IPS-15b (cell line): ENCODE results near the gene CNNM4.
"Not testable (repeated sequence)": the region's sequence is repeated elsewhere in the genome, so short reads cannot be mapped to it uniquely, and the experiment has no call there.

ENCODE experiments used
- H3K27me3 ChIP-seq: one replicate; pipeline ENCODE4 v1.6.1; 2013; ENCODE audit warnings: low read length; ENCODE audit not compliant: control insufficient read depth, insufficient read depth
- H3K36me3 ChIP-seq: one replicate; pipeline ENCODE4 v1.6.1; 2013; ENCODE audit warnings: low read length; ENCODE audit not compliant: control insufficient read depth, insufficient read depth
- H3K4me1 ChIP-seq: one replicate; pipeline ENCODE4 v1.6.1; 2013; ENCODE audit warnings: mild to moderate bottlenecking, low read length; ENCODE audit not compliant: control insufficient read depth, insufficient read depth
- H3K4me3 ChIP-seq: one replicate; pipeline ENCODE4 v1.5.1; 2013; ENCODE audit warnings: low read depth, low read length
- H3K9ac ChIP-seq: one replicate; pipeline ENCODE4 v1.6.1; 2013; ENCODE audit warnings: low read depth, mild to moderate bottlenecking, low read length
- H3K9me3 ChIP-seq: one replicate; pipeline ENCODE4 v1.6.1; 2013; ENCODE audit warnings: mild to moderate bottlenecking, low read length; ENCODE audit not compliant: control insufficient read depth, insufficient read depth

CNNM4 gene

DNA sequence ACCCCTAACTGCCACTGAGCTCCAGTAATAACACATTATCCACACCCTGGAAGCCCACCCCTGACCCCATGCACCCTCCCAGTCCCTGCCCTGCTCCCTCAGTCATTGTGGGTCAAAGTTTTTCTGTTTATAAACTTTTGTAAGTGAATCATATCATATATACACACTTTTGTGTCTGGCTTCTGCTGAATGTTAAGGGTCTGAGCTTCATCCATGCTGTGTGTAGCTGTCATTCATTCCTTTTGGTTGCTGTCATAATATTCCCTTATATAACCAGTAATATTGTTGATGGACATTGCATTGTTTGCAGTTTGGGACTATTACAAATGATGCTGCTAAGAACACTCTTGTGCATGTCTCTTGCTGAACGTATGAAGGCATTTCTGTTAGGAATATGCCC is 14.5 kb downstream of the CNNM4 start:
- H3K36me3 ChIP-seq = no peaks in the 10 kb centered on the region
- no peaks in the 10 kb centered on the region for H3K9me3 ChIP-seq
- H3K4me3 ChIP-seq = no peak overlapping the region
- H3K4me1 ChIP-seq = peaks cover 5% of the 10 kb centered on the region
- H3K9ac ChIP-seq = no peak overlapping the region
- no peaks in the 10 kb centered on the region for H3K27me3 ChIP-seq

DNA sequence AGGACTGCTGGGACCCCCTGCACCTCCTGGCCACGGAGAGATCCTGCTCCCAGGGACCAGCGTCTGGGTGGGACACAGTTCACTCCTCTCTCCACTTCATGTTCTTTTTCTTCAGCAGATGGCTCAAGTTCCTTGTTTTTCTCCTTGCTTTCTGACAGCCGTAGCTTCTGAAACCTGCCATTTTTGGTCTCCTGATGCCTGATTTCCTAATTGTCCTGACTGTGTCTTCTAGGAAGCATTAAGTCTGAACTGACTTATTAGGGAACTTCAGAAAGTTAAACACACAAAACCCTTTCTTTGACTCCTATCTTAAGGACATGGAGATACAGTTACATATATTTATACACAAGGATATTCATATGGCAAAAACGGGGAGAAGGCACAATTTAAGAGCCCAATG is 22.7 kb downstream of the CNNM4 start:
- Histone ChIP-seq H3K9me3 (no peaks in the 10 kb centered on the region), H3K4me1 (peaks cover 1% of the 10 kb centered on the region), H3K4me3 (no peak overlapping the region), H3K27me3 (no peaks in the 10 kb centered on the region), H3K36me3 (no peaks in the 10 kb centered on the region), H3K9ac (no peak overlapping the region)

DNA sequence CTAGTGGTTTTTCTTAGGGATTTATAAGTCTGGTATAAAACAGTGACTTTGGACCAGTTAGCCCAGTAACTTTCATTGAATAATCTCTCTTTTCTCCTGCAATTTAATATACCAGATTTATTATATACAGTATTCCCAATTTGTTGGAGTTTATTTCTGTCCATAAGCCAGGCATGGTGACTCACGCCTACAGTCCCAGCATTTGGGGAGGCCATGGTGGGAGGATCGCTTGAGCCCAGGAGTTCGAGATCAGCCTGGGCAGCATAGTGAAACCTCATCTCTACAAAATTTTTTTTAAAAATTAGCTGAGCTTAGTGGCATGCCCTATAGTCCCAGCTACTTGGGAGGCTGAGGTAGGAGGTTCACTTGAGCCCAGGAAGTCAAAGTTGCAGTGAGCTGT is 26.7 kb downstream of the CNNM4 start:
- no peak overlapping the region for H3K4me3 ChIP-seq
- peaks cover 3% of the 10 kb centered on the region for H3K4me1 ChIP-seq
- H3K9me3 ChIP-seq = no peaks in the 10 kb centered on the region
- H3K27me3 ChIP-seq = no peaks in the 10 kb centered on the region
- no peak overlapping the region for H3K9ac ChIP-seq
- H3K36me3 ChIP-seq = no peaks in the 10 kb centered on the region

DNA sequence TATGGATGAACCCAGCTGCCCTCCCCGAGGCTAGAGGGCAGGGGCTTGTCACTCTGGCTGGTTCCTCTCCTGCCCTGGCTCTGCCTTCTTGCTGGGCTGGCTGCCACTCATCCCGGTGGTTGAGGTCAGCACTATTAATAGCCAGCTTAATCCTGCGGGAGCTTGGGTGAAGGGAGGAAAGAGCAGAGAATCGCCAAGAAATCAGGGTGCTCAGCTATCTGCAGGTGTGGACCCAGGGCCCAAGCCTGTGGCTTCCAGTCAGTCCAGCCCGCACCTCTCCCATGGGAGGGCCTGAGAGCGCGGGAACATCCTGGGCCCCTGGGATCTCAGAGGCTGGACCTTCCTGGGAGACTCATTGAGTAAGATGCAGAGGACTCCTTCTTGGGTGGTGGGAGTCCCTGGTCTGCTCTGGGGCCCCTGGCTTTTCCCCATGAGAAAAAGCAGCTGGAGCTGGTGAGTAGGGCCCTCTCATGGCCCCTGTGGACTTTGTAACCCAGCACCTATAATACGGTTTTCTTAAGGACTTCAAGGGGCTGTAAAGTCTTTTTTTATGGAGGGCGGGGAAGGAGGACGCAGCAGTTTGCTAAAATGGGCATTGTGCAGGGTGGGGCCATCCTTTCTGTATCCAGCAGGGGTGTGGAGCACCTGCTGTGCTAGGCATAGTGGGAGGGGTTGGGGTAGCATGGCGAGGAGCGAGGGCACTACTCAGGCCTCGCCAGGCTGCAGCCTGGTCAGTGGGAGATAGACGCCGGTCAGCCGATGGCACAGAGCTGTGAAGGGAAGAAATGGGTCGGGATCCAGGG is 27.9 kb downstream of the CNNM4 start:
- Histone ChIP-seq H3K9me3 (no peaks in the 10 kb centered on the region), H3K4me1 (peaks cover 3% of the 10 kb centered on the region), H3K27me3 (no peaks in the 10 kb centered on the region), H3K9ac (no peak overlapping the region), H3K36me3 (no peaks in the 10 kb centered on the region), H3K4me3 (no peak overlapping the region)

DNA sequence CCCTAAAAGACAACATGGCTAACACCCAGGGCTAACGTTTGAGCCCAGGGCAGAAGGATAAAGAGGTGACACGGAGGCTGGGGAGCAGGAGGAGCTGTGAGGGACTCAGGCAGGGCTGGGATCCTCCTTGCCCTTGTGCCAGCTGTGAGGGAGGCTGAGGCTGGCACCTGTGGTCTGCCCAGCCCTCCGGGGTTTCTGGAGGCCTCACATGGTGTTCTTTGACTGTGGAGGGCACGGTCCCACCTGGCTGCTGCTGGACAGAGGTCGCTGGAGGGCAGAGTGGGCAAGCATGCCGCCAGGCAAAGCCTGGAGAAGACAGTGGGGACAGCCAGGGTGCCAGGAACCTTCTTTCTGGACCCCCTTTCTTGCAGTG is 28.5 kb downstream of the CNNM4 start:
- Histone ChIP-seq H3K9me3 (no peaks in the 10 kb centered on the region), H3K4me3 (no peak overlapping the region), H3K4me1 (peaks cover 3% of the 10 kb centered on the region), H3K27me3 (no peaks in the 10 kb centered on the region), H3K9ac (no peak overlapping the region), H3K36me3 (no peaks in the 10 kb centered on the region)

DNA sequence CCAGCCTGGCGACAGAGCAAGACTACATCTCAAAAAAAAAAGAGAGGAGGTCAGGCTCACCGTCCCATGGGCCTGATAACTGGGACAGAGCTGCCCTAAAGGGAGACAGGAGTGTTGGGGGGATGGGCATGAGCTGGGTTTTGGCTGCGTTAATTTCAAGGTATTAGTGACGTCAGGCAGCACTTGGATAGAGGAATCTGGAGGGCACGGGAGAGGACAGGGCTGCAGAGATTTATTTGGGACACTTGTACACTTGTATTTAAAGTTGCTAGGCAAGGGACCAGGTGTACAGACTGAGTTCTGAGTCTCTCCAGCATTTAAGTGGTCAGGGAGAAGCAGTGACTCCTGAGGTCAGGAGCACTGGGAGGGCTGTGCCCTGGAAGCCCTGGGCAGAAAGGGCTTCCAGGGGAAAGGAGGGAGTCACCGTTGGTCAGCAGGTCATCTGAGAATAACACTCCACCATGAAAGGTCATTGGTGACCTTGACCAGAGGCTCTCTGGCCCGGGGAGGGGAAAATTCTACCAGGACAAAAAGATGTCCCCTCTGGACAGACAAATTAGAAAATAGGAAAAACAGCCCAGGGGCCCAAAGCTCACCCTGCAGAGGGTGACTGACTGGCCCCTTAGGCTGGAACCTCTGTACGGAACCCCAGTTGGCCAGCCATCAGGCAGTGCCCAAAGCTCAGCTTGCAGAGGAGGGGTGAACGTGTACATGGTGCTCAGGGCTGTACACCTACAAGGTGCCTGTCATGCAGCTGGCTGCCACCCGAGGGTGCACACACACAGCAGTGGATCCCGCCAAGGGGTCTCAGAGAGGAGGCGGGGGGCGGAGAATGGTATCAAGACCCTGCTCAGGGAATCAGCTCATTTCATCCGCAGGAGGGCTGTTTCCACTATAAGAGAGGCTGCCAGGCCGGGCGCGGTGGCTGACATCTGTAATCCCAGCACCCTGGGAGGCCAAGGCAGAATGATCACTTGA is 32.4 kb downstream of the CNNM4 start:
- H3K9me3 ChIP-seq = no peaks in the 10 kb centered on the region
- peaks cover 3% of the 10 kb centered on the region for H3K4me1 ChIP-seq
- no peaks in the 10 kb centered on the region for H3K36me3 ChIP-seq
- H3K4me3 ChIP-seq = no peak overlapping the region
- H3K27me3 ChIP-seq = no peaks in the 10 kb centered on the region
- no peak overlapping the region for H3K9ac ChIP-seq

DNA sequence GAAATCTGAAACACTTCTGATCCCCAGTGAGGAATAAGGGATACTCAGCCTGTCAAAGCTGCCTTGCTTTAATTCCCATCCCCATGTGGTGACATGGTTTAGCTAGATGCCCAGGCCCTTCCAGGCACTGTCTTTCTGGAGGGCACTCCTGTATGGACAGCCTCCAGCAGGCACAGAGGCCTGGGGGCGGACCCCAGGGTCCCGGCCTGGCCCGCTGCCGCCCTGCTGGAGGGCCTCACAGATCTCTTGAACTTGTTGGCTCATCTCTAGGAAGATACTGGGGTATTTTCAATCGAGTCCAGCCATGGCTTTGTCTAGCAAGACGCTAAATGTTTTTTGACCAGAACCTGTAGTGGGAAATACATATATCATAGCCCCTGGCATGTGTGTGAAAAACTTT is 34.4 kb downstream of the CNNM4 start:
- Histone ChIP-seq H3K9me3 (no peaks in the 10 kb centered on the region), H3K9ac (no peak overlapping the region), H3K4me1 (no peaks in the 10 kb centered on the region), H3K4me3 (no peak overlapping the region), H3K36me3 (peaks cover 6% of the 10 kb centered on the region), H3K27me3 (no peaks in the 10 kb centered on the region)

DNA sequence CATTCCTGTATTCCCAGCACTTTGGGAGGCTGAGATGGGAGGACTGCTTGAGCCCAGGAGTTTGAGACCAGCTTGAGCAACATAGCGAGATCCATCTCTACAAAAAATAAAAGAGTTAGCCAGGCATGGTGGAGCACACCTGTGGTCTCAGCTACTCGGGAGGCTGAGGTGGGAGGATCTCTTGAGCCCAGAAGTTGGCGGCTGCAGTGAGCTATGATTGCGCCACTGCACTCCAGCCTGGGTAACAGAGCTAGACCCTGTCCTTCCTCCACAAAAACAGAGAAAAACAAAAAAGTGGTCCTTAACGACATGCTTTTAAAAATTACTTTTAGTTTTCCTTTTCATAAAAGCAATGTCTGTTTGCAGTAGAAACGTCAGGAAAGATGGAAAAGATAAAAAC is 35.8 kb downstream of the CNNM4 start:
- not testable (repeated sequence) for H3K9me3 ChIP-seq, H3K4me3 ChIP-seq, H3K9ac ChIP-seq, H3K36me3 ChIP-seq, H3K27me3 ChIP-seq, H3K4me1 ChIP-seq

DNA sequence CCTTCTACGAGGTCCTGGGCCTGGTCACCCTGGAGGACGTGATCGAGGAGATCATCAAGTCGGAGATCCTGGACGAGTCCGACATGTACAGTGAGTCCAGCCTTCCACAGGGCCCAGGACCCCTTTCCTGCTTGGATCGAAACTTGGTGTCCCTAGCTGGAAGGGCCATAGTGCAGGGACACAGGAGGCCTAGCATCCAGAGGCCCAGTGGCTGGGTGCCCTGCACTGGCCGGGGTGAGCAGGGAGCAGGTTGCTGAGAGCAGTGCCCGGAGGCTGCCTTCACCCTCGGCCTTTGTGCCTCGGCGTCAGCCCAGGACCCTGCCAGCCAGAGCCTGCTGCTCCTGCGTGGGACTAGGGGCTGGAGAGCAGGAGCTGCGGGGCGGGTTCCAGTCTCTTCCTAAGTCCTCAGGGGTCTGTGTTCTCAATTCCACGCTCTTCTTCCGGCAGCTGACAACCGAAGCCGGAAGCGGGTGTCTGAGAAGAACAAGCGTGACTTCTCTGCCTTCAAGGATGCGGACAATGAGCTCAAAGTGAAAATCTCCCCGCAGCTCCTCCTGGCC is 36.4 kb downstream of the CNNM4 start:
- Histone ChIP-seq H3K9ac (no peak overlapping the region), H3K27me3 (no peaks in the 10 kb centered on the region), H3K9me3 (no peaks in the 10 kb centered on the region), H3K36me3 (peaks cover 10% of the 10 kb centered on the region), H3K4me3 (no peak overlapping the region), H3K4me1 (peaks cover 2% of the 10 kb centered on the region)

DNA sequence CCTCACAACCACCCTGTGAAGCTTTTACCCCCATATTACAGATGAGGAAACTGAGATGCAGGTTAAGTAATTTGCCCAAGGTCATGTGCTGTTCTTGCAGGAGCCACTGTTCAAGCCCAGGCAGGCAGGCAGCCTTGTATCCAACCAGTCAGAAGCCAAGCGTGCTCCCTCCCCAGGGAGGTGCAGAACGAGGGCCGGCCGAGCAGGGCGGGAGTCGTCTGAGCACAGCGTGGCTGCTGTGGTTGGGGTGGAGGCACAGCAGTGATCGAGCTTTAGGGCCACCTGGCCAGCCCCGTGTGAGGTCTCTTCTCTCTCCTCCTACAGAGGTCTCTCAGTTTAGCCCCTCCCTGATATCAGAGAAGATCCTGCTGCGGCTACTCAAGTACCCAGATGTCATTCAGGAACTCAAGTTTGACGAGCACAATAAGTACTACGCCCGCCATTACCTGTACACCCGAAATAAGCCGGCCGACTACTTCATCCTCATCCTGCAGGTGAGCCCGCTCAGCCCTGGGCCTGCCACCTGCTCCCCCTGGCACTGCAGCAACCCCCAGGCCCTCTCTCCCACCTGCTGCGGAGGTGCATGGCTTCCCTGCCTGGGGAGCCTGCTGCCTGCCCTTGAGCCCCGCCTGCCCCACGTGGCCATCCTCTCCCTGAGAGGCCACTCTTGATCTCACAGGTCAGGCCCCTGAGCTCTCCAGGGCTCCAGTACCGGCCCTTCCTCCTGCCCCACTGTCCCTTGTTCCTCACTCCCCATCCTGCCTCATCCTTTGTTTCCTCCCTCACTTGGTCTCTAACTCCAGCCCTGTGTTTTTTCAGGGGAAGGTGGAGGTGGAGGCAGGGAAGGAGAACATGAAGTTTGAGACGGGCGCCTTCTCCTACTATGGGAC is 38.3 kb downstream of the CNNM4 start:
- H3K36me3 ChIP-seq = peaks cover 10% of the 10 kb centered on the region
- H3K4me1 ChIP-seq = peaks cover 2% of the 10 kb centered on the region
- H3K9me3 ChIP-seq = no peaks in the 10 kb centered on the region
- no peaks in the 10 kb centered on the region for H3K27me3 ChIP-seq
- H3K4me3 ChIP-seq = no peak overlapping the region
- no peak overlapping the region for H3K9ac ChIP-seq

DNA sequence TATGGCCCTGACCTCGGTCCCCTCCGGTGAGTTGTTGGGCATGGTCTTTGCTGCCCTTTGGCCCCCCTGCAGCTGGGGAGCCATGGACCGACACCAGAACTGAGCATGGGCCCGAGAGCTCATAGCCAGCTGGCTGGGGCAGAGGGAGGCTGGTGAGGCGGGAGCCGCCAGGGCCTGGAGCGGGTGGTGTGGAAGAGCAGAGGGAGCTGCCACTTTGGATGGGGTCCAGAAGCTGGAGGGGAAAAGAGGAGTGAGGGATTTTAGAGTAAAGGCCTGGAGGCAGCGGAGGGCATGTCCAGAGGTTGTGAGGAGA is 38.9 kb downstream of the CNNM4 start:
- H3K36me3 ChIP-seq = peaks cover 10% of the 10 kb centered on the region
- no peaks in the 10 kb centered on the region for H3K9me3 ChIP-seq
- H3K4me3 ChIP-seq = no peak overlapping the region
- H3K27me3 ChIP-seq = no peaks in the 10 kb centered on the region
- H3K4me1 ChIP-seq = peaks cover 2% of the 10 kb centered on the region
- H3K9ac ChIP-seq = no peak overlapping the region
